HG03025 (cell line): Measurements from ENCODE around the gene GDPD2.

Experiments
- ATAC-seq: cut with Tn5 transposase; IDR thresholded peaks from one replicate; pipeline ENCODE4 v1.9.1; 2021; ENCODE audit warnings: mild to moderate bottlenecking, moderate library complexity; ENCODE audit not compliant: unreplicated experiment, low FRiP score

GDPD2 gene

GRCh38 chrX:70436343-70436742 is 13.2 kb downstream of the GDPD2 start:
- ATAC-seq: no peak

- ATAC-seq: no peak
Measured at GRCh38 chrX:70437011-70437410, 13.9 kb downstream of the GDPD2 start.

GRCh38 chrX:70437921-70438665 is 15.0 kb downstream of the GDPD2 start:
- no peak for ATAC-seq

GRCh38 chrX:70439016-70439415 is 15.9 kb downstream of the GDPD2 start:
- ATAC-seq: no peak

GRCh38 chrX:70442224-70442623 is 19.1 kb downstream of the GDPD2 start:
- no peak for ATAC-seq

GRCh38 chrX:70444326-70444945 is 21.3 kb downstream of the GDPD2 start, which contains the start of gene DLG3:
Gene DLG3, plus strand, starts transcription at chrX:70444835. Its CDS starts 367 bp downstream, at chrX:70445202.
- no peak for ATAC-seq

GRCh38 chrX:70444946-70445656 is 22.0 kb downstream of the GDPD2 start:
- ATAC-seq: no peak

- no peak for ATAC-seq
Measured at GRCh38 chrX:70445951-70446350, 22.8 kb downstream of the GDPD2 start.

GRCh38 chrX:70446380-70447350 is 23.6 kb downstream of the GDPD2 start:
- ATAC-seq: no peak

GRCh38 chrX:70449457-70449966 is 26.4 kb downstream of the GDPD2 start:
- ATAC-seq: no peak

GRCh38 chrX:70452143-70452733 is 29.1 kb downstream of the GDPD2 start:
- peak; percentile 44 for ATAC-seq

GRCh38 chrX:70453024-70453618 is 30.0 kb downstream of the GDPD2 start:
- no peak for ATAC-seq

GRCh38 chrX:70454441-70455365 is 31.6 kb downstream of the GDPD2 start:
- ATAC-seq: no peak

- ATAC-seq: no peak
Measured at GRCh38 chrX:70455366-70456202, 32.5 kb downstream of the GDPD2 start.

- no peak for ATAC-seq
Measured at GRCh38 chrX:70456256-70456655, 33.1 kb downstream of the GDPD2 start.

- ATAC-seq: no peak
Measured at GRCh38 chrX:70461026-70461425, 37.9 kb downstream of the GDPD2 start.

GRCh38 chrX:70464051-70464450 is 40.9 kb downstream of the GDPD2 start:
- no peak for ATAC-seq
